Spinal cord (tissue), 10 donors: ENCODE data around the gene PLXNA2. TPM values are rescaled to one million over a fixed set of nuclear protein-coding genes. Genes with fewer than 3 reads are reported as not detected.
A peak's percentile ranks its signal among the peaks of the same experiment; 100 is the strongest.

Experiments used
- DNase-seq, 6 donors: peaks; one replicate each; pipeline versions ENCODE4 v3.0.0 to v3.0.0-alpha.2; 2013 to 2015; ENCODE audit warnings: low spot score in 6 of 6, low read depth in 4 of 6
- H3K27ac ChIP-seq: one replicate; pipeline ENCODE4 v1.5.1; 2013; ENCODE audit warnings: low read depth, low read length, control low read depth
- H3K27me3 ChIP-seq: one replicate; pipeline ENCODE4 v1.6.1; 2013; ENCODE audit warnings: low read length; ENCODE audit not compliant: control insufficient read depth, insufficient read depth
- H3K36me3 ChIP-seq: one replicate; pipeline ENCODE4 v1.6.1; 2013; ENCODE audit warnings: low read length; ENCODE audit not compliant: control insufficient read depth, insufficient read depth
- H3K4me1 ChIP-seq: one replicate; pipeline ENCODE4 v1.6.1; 2013; ENCODE audit warnings: low read length; ENCODE audit not compliant: control insufficient read depth, insufficient read depth
- H3K4me3 ChIP-seq: one replicate; pipeline ENCODE4 v1.5.1; 2013; ENCODE audit warnings: low read depth, low read length, control low read depth
- H3K9me3 ChIP-seq: one replicate; pipeline ENCODE4 v1.6.1; 2013; ENCODE audit warnings: low read length; ENCODE audit not compliant: control insufficient read depth, insufficient read depth
- WGBS: methylation state at CpG from one replicate; pipeline ENCODE4 v1.1.5; 2013; ENCODE audit warnings: missing lambda C conversion rate; ENCODE audit not compliant: insufficient coverage; 5-methylcytosine and 5-hydroxymethylcytosine counted together
- polyA plus RNA-seq, 2 donors: library from polyadenylated mRNA; unstranded; fragments of 120-200 nt; gene quantifications; one replicate each; pipeline ENCODE4 v1.2.1, GENCODE V29; 2013; ENCODE audit not compliant: insufficient read length in 2 of 2
- total RNA-seq, 2 donors: library from RNA; depleted of rRNA in 1 of 2; stranded (reverse); fragments of 120-200 nt in 1 of 2; fragments of >200 nt in 1 of 2; gene quantifications; one replicate each; pipeline versions ENCODE4 v1.2.3 to v1.2.4, GENCODE V29; 2013 to 2014
- donor health status: healthy.

The PLXNA2 gene
- total and polyA plus RNA-seq, 4 donors, result 22.0 to 52.8 (median 39.7) TPM

DNA sequence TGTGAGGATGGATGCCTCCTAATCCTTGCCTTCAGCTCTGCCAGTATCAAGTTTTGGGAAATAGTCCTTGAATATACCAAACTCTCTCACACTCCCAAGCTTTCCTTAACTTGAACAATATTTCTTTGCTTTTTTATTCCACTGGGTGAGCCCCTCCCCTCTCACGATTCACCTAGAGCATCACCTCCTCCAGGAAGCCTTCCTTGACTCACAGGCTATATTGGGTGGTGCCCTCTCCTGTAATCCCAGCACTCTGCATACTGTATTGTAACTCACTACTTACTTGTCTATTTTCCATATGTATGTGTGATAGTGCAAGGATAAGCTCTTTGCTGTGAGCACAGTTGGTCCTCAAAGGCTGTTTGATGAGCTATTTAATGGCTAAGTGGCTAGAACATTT, 114.7 kb downstream of the PLXNA2 start:
- H3K4me1 ChIP-seq, result peaks cover 54% of the 10 kb centered on the region
- 88% methylated on average over 1 of the region's 1 CpG for WGBS
- peaks cover 3% of the 10 kb centered on the region for H3K36me3 ChIP-seq
- H3K27me3 ChIP-seq, result no peaks in the 10 kb centered on the region
- no peak for DNase-seq
- no peak overlapping the region for H3K4me3 ChIP-seq
- H3K9me3 ChIP-seq, result no peaks in the 10 kb centered on the region
- no peak overlapping the region for H3K27ac ChIP-seq

DNA sequence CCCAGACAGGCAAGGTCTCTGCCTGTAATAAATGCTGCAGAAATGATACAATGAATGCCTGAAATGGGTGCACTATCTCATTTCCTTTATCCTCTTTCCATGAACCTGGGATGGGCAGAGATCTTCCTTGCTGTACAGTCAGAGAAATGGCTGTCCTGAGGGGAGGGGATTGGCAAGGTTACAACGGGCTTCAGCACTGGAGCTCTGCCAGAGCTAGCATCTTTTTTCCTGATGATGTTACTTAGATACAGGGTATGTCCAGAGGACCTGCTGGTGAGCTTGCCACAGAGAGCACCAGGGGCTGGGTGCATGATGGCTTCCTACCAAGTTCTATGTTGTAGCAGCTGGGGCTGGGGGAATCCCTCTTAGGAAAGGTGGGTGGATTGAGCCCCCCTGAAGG, 115.1 kb downstream of the PLXNA2 start:
- Histone ChIP-seq H3K9me3 (no peaks in the 10 kb centered on the region), H3K4me1 (peaks cover 50% of the 10 kb centered on the region), H3K36me3 (no peaks in the 10 kb centered on the region), H3K27ac (no peak overlapping the region), H3K4me3 (no peak overlapping the region), H3K27me3 (no peaks in the 10 kb centered on the region)
- 0% methylated on average over 1 of the region's 1 CpG for WGBS
- DNase-seq, result peak in 1 of 6 donors; percentile 60

DNA sequence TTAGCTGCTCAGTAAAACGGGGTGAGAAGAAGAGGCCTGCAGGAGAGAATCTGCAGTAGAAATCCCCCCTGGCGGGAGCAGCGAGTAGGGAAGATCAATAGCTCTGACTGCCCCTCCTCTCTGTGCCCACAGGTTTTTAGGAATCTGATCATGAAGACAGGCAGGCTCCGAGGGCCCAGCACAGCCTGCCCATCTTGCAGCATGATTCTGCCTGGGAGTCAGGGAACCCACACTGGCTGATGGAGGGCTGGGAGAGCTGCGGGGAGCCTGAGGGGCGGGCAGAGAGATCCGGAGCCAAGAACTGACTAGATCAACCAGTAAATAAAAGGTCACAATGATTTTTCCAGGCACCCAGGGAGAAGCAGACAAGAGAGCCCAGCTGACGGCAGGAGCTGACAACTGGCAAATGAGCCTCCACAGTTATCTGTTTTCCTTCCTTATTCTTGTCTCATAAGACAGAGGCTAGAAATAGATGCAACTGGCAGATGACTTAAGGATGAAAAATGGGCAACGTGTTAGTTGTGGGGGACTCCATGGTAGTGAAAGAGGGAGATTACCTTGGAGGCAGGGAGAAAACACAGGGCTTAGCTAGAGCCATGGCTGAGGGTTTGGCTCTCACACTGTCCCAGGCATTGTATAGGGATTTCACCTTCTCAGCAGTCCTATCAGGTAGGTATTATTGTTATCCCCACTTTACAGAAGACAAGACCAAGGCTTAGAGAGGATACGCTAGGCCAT, 116.2 kb downstream of the PLXNA2 start:
- peak in 2 of 6 donors; percentile 38 to 78 for DNase-seq

DNA sequence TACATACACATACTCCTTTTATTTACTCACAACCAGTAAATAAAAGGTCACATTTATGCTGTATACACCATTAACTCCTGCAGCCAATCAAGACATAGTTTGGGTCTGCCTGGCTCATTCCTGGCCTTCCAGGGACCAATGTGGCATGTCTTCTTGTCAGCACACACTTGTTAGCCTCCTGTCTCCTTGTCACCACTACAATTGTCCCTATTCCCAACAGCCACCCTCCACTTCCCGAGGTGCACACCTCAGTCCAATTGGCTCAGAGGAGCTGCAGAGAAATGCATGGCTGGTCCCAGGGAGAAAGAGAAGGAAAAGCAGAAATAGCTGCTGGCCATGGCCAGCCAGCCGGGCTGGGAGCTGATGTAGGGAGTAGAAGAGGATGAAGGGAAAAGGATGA, 116.9 kb downstream of the PLXNA2 start:
- Histone ChIP-seq H3K9me3 (no peaks in the 10 kb centered on the region), H3K4me3 (no peak overlapping the region)
- 62% methylated on average over 1 of the region's 2 CpGs for WGBS

More for the DNA sequence above, 116.2 kb downstream of the PLXNA2 start:
- Histone ChIP-seq H3K9me3 (no peaks in the 10 kb centered on the region), H3K4me1 (peaks cover 50% of the 10 kb centered on the region), H3K27ac (no peak overlapping the region), H3K4me3 (no peak overlapping the region), H3K27me3 (no peaks in the 10 kb centered on the region), H3K36me3 (no peaks in the 10 kb centered on the region)
- 16% methylated on average over 8 of the region's 10 CpGs for WGBS

DNA sequence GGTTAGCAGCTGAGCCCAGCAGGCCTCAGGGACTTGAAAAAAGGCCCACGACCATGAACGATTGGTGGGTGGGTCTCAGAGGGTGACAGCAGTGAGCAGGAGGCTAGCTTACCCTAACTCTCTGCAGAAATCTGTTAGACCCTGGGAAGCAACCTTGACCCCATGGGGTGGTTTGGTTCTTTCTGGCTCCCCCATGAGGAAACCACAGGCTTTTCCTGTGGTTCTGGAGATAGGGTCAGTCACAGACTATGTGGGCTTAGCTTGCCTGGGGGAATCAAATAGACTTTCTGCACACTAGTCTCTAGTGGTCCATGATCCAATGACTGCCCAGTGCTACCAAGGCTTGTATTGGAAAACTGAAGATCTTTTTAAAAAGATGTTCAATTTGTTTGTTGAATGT, 118.1 kb downstream of the PLXNA2 start:
- no peaks in the 10 kb centered on the region for H3K27me3 ChIP-seq
- H3K4me3 ChIP-seq, result no peak overlapping the region
- H3K36me3 ChIP-seq, result no peaks in the 10 kb centered on the region
- no peaks in the 10 kb centered on the region for H3K9me3 ChIP-seq
- H3K27ac ChIP-seq, result no peak overlapping the region
- no peak for DNase-seq
- WGBS, result 53% methylated on average over 2 of the region's 2 CpGs
- peaks cover 34% of the 10 kb centered on the region for H3K4me1 ChIP-seq

More for the DNA sequence above, 116.9 kb downstream of the PLXNA2 start:
- H3K4me1 ChIP-seq, result peaks cover 45% of the 10 kb centered on the region
- H3K36me3 ChIP-seq, result no peaks in the 10 kb centered on the region
- DNase-seq, result no peak
- no peak overlapping the region for H3K27ac ChIP-seq
- H3K27me3 ChIP-seq, result no peaks in the 10 kb centered on the region

DNA sequence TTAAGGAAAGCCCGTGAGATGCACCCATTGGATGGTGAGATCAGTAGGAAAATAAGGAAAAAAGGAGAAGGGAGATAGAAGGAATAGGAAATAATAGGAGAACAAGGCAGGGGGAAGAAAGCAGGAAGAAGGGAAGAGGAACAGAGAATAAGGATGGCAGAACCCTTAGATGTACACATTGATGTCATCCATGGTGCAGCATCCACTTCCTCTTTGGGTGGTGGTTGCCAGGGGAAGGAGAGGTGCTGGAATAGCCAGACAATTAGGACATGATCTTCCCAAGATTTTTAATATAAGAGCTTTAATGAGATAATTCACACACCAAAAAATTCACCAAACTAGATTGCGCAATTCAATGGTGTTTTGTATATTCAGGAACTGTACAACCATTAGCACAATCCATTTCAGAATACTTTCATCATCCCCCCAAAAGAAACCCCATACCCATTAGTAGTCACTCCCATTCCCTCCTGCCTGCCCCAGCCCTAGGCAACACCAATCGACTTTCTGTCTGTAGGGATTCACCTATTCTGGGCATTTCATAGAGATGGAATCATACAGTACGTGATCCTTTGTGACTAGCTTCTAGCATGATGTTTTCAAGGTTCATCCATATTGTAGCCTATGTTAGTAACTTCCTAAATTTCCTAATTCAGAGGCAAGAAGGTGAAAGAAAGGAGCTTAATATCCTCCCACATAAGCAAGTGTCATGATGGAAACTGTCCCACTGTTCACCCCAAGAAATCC, 121.4 kb downstream of the PLXNA2 start:
- Histone ChIP-seq H3K36me3 (no peaks in the 10 kb centered on the region), H3K9me3 (no peaks in the 10 kb centered on the region), H3K4me1 (peaks cover 15% of the 10 kb centered on the region), H3K27me3 (no peaks in the 10 kb centered on the region), H3K4me3 (no peak overlapping the region), H3K27ac (no peak overlapping the region)
- DNase-seq, result no peak
- WGBS, result no CpG with 5 or more reads among the region's 4 CpGs

DNA sequence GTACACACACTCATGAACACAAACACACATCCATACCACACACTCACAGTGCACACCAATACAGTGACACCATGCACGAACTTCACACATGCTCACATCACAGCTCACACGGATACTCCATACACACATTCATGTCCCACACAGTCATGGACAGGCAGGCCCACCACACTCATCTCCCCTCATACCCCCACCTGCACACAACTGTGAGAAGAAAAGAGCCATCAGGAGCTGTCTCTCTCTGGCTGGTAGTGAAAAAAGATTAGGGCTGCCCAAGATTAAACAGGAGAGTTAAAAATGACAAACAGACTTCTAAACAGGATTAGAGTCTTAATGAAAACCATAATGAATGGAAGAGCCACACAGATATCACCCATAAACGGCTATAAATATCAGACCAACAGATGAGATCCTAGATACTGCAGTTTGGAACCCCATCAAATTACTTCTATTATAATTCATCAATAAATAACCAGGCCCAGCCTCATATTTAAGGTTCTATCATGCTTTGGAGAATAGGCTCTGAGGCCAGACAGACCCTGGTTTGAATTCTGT, 122.3 kb downstream of the PLXNA2 start:
- peaks cover 4% of the 10 kb centered on the region for H3K36me3 ChIP-seq
- WGBS, result 100% methylated on average over 1 of the region's 3 CpGs
- H3K9me3 ChIP-seq, result no peaks in the 10 kb centered on the region
- DNase-seq, result peak in 1 of 6 donors; percentile 47
- H3K27me3 ChIP-seq, result no peaks in the 10 kb centered on the region
- peaks cover 12% of the 10 kb centered on the region for H3K4me1 ChIP-seq
- H3K4me3 ChIP-seq, result no peak overlapping the region
- no peak overlapping the region for H3K27ac ChIP-seq

DNA sequence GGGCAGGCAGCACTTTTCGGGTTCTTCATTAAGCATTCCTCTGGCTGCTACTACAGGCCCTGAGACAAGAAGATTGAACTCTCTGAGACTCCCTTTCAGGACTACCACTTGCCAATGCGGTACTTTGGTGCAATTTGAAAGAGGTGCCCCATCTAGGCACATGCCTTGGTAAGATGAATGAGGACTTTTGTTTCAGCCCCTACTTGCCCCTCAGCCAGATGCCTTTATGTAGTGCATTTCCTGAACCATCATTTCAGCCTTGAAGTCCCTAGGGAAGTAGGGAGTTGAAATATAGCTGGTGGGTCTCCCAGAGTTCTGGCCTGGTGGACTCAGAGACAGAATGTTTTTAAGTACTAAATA, 123.8 kb downstream of the PLXNA2 start:
- no peaks in the 10 kb centered on the region for H3K27me3 ChIP-seq
- H3K4me1 ChIP-seq, result peaks cover 12% of the 10 kb centered on the region
- H3K36me3 ChIP-seq, result peaks cover 4% of the 10 kb centered on the region
- 17% methylated on average over 1 of the region's 2 CpGs for WGBS
- no peak overlapping the region for H3K27ac ChIP-seq
- no peaks in the 10 kb centered on the region for H3K9me3 ChIP-seq
- DNase-seq, result peak in 1 of 6 donors; percentile 40
- H3K4me3 ChIP-seq, result no peak overlapping the region

DNA sequence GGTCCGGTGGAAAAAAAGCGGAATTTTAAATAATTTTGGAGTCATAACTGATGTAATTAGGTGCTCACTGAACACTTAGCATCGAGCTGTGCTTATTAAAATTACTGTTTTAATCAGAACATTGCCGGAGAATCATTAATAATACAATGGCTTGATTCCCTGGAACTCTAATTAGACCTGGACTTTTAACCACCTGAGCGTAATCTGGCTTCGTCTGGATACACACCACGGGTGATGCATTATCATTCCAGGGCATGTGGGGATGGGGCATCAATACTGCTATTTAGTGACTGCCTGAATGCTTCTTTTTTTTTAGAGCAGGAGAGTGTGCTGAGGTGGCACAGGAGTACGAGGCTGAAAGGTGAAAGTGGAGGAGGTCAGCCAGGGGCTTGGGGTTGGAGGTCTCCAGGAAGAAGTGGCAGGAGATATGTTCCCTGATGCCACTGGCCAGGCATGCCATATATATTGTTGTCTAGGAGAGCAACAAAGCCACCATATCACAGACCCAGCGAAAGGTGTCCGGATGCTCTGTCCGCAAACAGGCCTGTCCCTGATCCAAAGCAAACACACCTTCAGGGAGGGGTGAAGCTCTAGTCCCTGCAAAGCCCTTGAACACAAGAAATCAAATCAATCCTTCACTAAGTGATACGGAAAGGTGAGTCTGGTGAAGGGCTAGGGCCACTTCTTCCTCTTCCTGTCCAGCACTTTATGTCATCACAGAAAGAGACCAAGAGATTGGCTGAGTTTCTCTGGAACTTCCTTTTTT, 125.2 kb downstream of the PLXNA2 start:
- peak in 1 of 6 donors; percentile 78 for DNase-seq
- no peak overlapping the region for H3K27ac ChIP-seq
- no peaks in the 10 kb centered on the region for H3K27me3 ChIP-seq
- WGBS, result 91% methylated on average over 5 of the region's 12 CpGs
- H3K36me3 ChIP-seq, result peaks cover 4% of the 10 kb centered on the region
- no peak overlapping the region for H3K4me3 ChIP-seq
- H3K4me1 ChIP-seq, result peaks cover 12% of the 10 kb centered on the region
- H3K9me3 ChIP-seq, result no peaks in the 10 kb centered on the region
